ENCODE data around the gene GPC6. TPM values are rescaled to one million over a fixed set of nuclear protein-coding genes. Genes with fewer than 3 reads are reported as not detected.

The GPC6 gene
- total and polyA plus RNA-seq, 2 donors (not counting 1 experiment from before 2014, with no cell fraction given): not detected

DNA sequence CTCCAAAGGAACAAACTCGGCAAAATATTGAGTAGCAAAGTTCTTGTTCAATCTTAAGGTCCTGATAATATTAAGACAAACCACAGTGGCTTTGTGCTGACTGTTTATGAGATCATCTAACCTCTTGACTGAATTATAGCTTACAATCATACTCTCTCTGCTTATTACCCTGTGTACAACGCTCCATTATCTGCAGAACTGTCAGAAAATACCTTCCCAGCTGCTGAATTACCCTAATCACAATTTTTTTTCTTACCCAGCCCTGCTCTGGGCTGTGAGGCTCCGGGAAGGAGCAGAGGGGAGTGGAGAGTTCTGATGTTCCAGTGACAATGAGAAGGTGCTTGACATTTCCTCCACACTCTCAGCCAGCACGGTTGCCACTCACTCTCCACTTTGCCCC, 1188.1 kb downstream of the GPC6 start:
- intact Hi-C loops (cut with micrococcal nuclease): no loop called here
- H3K9me3 ChIP-seq (ENCODE audit: control extremely low read depth in 1 of 3, control insufficient read depth in 2 of 3, insufficient read depth in 1 of 3, low read length in 2 of 3): no peaks in the 10 kb centered on the region
- no peak overlapping the region for H3K27ac Mint-ChIP-seq
- WGBS (ENCODE audit: insufficient coverage): 80% methylated on average over 1 of the region's 4 CpGs
- H3K4me1 ChIP-seq (ENCODE audit: control insufficient read depth in 2 of 2, insufficient read depth in 2 of 2, low read length in 2 of 2): peaks cover 7 to 12% of the 10 kb centered on the region in 2 donors
- no peak overlapping the region for H3K9ac ChIP-seq (ENCODE audit: low read length)
- peaks cover 8% of the 10 kb centered on the region for H3K9me3 Mint-ChIP-seq (ENCODE audit: insufficient read depth)
- ATAC-seq (ENCODE audit: low read depth) (no peak), DNase-seq (no peak)
- H3K27ac ChIP-seq (ENCODE audit: low read length in 2 of 2): no peak overlapping the region
- H3K4me2 ChIP-seq (replicated peaks; ENCODE audit: low read depth, low read length, poor library complexity, severe bottlenecking): no peak overlapping the region
- H3K36me3 ChIP-seq (replicated peaks in 1 of 2; ENCODE audit: control extremely low read depth in 1 of 2, control insufficient read depth in 1 of 2, extremely low read depth in 1 of 2, insufficient read depth in 2 of 2, low read length in 1 of 2): no peaks in the 10 kb centered on the region
- peaks cover 15% of the 10 kb centered on the region for H3K4me1 Mint-ChIP-seq
- no peaks in the 10 kb centered on the region for H4K20me1 ChIP-seq (ENCODE audit: control insufficient read depth, insufficient read depth, low read length, poor library complexity, severe bottlenecking)
- no peaks in the 10 kb centered on the region for H3K79me2 ChIP-seq (ENCODE audit: control insufficient read depth, insufficient read depth, low read length)
- TF ChIP-seq, protein P1, sequence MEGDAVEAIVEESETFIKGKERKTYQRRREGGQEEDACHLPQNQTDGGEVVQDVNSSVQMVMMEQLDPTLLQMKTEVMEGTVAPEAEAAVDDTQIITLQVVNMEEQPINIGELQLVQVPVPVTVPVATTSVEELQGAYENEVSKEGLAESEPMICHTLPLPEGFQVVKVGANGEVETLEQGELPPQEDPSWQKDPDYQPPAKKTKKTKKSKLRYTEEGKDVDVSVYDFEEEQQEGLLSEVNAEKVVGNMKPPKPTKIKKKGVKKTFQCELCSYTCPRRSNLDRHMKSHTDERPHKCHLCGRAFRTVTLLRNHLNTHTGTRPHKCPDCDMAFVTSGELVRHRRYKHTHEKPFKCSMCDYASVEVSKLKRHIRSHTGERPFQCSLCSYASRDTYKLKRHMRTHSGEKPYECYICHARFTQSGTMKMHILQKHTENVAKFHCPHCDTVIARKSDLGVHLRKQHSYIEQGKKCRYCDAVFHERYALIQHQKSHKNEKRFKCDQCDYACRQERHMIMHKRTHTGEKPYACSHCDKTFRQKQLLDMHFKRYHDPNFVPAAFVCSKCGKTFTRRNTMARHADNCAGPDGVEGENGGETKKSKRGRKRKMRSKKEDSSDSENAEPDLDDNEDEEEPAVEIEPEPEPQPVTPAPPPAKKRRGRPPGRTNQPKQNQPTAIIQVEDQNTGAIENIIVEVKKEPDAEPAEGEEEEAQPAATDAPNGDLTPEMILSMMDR (IDR thresholded peaks at IDR 0.05): no peak
- no peak for TF ChIP-seq EZH2 (IDR thresholded peaks at IDR 0.05; ENCODE audit: borderline replicate concordance, insufficient read depth, low read depth, low read length, poor library complexity, severe bottlenecking)
- H3K27me3 ChIP-seq (replicated peaks in 1 of 4; ENCODE audit: control extremely low read depth in 1 of 4, control insufficient read depth in 3 of 4, insufficient read depth in 4 of 4, low read length in 3 of 4): no peaks in the 10 kb centered on the region
- no peak overlapping the region for H3K4me3 ChIP-seq (ENCODE audit: control extremely low read depth in 1 of 5, extremely low read depth in 1 of 5, insufficient read depth in 1 of 5, low read depth in 2 of 5, low read length in 4 of 5)
- H2AFZ ChIP-seq (ENCODE audit: insufficient read depth, low read depth, low read length, poor library complexity, severe bottlenecking): no peak overlapping the region
- POLR2A ChIA-PET: no interaction called here
- peaks cover 5% of the 10 kb centered on the region for H3K27me3 Mint-ChIP-seq
- CTCF ChIA-PET: interaction anchor here (0.8 to 0.9 kb wide), 2 partner anchors 8 to 18 kb away, joined by 3 read pairs; no protein-coding TSS in a partner anchor
- no peak overlapping the region for H3K4me3 Mint-ChIP-seq

DNA sequence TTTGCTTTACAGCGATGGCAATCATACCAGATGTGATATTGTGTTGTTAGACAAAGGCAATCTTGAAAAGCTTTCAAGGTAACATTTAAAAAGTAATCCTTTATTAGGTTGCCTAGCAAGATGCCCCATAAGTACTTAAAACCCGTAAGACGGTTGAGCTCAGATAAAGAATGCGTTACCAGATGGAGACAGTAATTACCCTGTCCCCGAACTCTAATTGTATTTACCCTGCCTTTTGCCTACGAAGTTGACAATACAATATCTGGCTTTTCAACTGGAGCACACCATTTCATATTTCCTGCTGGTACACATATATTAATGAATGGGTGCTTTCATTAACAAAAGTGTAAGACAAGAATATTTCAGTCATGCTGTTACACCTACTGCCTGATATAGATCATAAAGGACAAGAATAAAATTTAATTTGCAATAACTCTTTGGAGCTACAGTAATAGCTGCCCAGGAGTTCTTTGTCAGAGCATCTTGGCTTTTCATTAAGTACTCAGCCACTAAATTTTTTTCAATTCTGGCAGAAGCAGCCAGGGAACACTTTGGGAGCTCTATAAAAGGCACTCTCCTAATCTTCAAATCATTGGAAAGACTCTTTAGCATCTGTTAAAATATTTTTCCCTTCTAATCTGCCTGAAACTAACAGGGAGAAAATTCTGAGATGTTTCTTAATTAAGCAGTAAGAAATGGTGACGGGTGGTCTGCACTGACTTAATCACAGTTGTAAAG, 1189.1 kb downstream of the GPC6 start:
- Histone ChIP-seq H3K4me2 (replicated peaks; ENCODE audit: low read depth, low read length, poor library complexity, severe bottlenecking) (no peak overlapping the region), H3K27me3 (replicated peaks in 1 of 4; ENCODE audit: control extremely low read depth in 1 of 4, control insufficient read depth in 3 of 4, insufficient read depth in 4 of 4, low read length in 3 of 4) (no peaks in the 10 kb centered on the region), H3K36me3 (replicated peaks in 1 of 2; ENCODE audit: control extremely low read depth in 1 of 2, control insufficient read depth in 1 of 2, extremely low read depth in 1 of 2, insufficient read depth in 2 of 2, low read length in 1 of 2) (no peaks in the 10 kb centered on the region), H3K4me1 (ENCODE audit: control insufficient read depth in 2 of 2, insufficient read depth in 2 of 2, low read length in 2 of 2) (peaks cover 8 to 19% of the 10 kb centered on the region in 2 donors), H3K9me3 (ENCODE audit: control extremely low read depth in 1 of 3, control insufficient read depth in 2 of 3, insufficient read depth in 1 of 3, low read length in 2 of 3) (no peaks in the 10 kb centered on the region), H3K4me3 (ENCODE audit: control extremely low read depth in 1 of 5, extremely low read depth in 1 of 5, insufficient read depth in 1 of 5, low read depth in 2 of 5, low read length in 4 of 5) (no peak overlapping the region), H2AFZ (ENCODE audit: insufficient read depth, low read depth, low read length, poor library complexity, severe bottlenecking) (no peak overlapping the region), H4K20me1 (ENCODE audit: control insufficient read depth, insufficient read depth, low read length, poor library complexity, severe bottlenecking) (no peaks in the 10 kb centered on the region), H3K9ac (ENCODE audit: low read length) (no peak overlapping the region), H3K79me2 (ENCODE audit: control insufficient read depth, insufficient read depth, low read length) (no peaks in the 10 kb centered on the region), H3K27ac (ENCODE audit: low read length in 2 of 2) (no peak overlapping the region)
- H3K9me3 Mint-ChIP-seq (ENCODE audit: insufficient read depth): peaks cover 11% of the 10 kb centered on the region
- whole genome bisulfite sequencing (ENCODE audit: insufficient coverage): 100% methylated on average over 3 of the region's 7 CpGs
- no peak overlapping the region for H3K4me3 Mint-ChIP-seq
- ATAC-seq (ENCODE audit: low read depth): no peak
- no peak for DNase-seq
- H3K27ac Mint-ChIP-seq: no peak overlapping the region
- H3K4me1 Mint-ChIP-seq: peaks cover 21% of the 10 kb centered on the region
- POLR2A ChIA-PET: no interaction called here
- intact Hi-C loops (cut with micrococcal nuclease): no loop called here
- CTCF ChIA-PET: interaction anchor here (0.8 kb wide), 1 partner anchor 9 kb away, joined by 3 read pairs; no protein-coding TSS in a partner anchor
- TF ChIP-seq, protein P1 (IDR thresholded peaks at IDR 0.05): no peak
- no peak for TF ChIP-seq EZH2 (IDR thresholded peaks at IDR 0.05; ENCODE audit: borderline replicate concordance, insufficient read depth, low read depth, low read length, poor library complexity, severe bottlenecking)
- H3K27me3 Mint-ChIP-seq: peaks cover 11% of the 10 kb centered on the region

Data from B cell (primary cell).